DND-41 (cell line): ENCODE results near the gene FBXW8.

Experiments used
- EZH2 ChIP-seq: IDR thresholded peaks from 3 replicates; pipeline ENCODE4 v1.6.1; 2012; ENCODE audit warnings: borderline replicate concordance, low read depth, mild to moderate bottlenecking, moderate library complexity, low read length, inconsistent platforms; ENCODE audit not compliant: severe bottlenecking
- TF ChIP-seq, protein P1 (sequence below): IDR thresholded peaks from 2 replicates; pipeline ENCODE4 v1.5.1; 2012; ENCODE audit warnings: borderline replicate concordance, low read length, moderate library complexity, mild to moderate bottlenecking; ENCODE audit not compliant: poor library complexity, severe bottlenecking; ENCODE audit errors: extremely low read depth

DNA sequence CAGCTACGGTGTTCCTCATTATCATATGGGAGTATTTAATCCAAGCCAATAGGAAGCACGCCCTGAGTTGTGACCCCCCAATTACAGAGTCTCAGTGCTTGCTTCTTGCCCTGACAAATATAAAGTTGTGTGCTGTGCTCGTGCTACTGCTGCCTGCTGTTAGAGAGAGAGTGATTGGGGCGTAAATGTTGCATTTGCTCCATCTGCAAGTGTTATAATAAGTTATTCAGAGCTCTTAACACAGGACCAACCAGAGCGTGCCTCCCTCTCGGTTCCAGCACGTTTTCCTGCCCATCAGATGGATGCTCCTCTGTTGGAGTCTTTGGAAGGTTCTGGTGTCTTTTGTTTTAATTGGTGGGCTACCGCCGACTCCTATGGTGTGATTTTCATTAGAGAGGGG lies 107.1 kb downstream of the FBXW8 start:
- TF ChIP-seq, protein P1, sequence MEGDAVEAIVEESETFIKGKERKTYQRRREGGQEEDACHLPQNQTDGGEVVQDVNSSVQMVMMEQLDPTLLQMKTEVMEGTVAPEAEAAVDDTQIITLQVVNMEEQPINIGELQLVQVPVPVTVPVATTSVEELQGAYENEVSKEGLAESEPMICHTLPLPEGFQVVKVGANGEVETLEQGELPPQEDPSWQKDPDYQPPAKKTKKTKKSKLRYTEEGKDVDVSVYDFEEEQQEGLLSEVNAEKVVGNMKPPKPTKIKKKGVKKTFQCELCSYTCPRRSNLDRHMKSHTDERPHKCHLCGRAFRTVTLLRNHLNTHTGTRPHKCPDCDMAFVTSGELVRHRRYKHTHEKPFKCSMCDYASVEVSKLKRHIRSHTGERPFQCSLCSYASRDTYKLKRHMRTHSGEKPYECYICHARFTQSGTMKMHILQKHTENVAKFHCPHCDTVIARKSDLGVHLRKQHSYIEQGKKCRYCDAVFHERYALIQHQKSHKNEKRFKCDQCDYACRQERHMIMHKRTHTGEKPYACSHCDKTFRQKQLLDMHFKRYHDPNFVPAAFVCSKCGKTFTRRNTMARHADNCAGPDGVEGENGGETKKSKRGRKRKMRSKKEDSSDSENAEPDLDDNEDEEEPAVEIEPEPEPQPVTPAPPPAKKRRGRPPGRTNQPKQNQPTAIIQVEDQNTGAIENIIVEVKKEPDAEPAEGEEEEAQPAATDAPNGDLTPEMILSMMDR = no peak
- TF ChIP-seq EZH2 = no peak
